Mesothelial cell of epicardium (in vitro differentiated cells): ENCODE data around the gene SPATA16. TPM values are rescaled to one million over a fixed set of nuclear protein-coding genes. Genes with fewer than 3 reads are reported as not detected.

Experiments used
- DNase-seq, 2 experiments: peaks; one replicate each; pipeline ENCODE4 v3.0.0; 2021; ENCODE audit warnings: low spot score in 2 of 2; ENCODE audit not compliant: unreplicated experiment in 2 of 2
- H3K27ac Mint-ChIP-seq: 2 replicates; pipeline ENCODE4 v1.8.0; 2021; ENCODE audit warnings: mixed read lengths
- H3K27me3 Mint-ChIP-seq: 2 replicates; pipeline ENCODE4 v1.8.0; 2021; ENCODE audit warnings: low read depth, mixed read lengths
- H3K36me3 Mint-ChIP-seq: 2 replicates; pipeline ENCODE4 v1.8.0; 2021; ENCODE audit warnings: mixed read lengths
- H3K4me1 Mint-ChIP-seq: 2 replicates; pipeline ENCODE4 v1.8.0; 2021; ENCODE audit warnings: mixed read lengths
- H3K4me3 Mint-ChIP-seq: 2 replicates; pipeline ENCODE4 v1.8.0; 2021; ENCODE audit warnings: mild to moderate bottlenecking, moderate library complexity, mixed read lengths
- H3K9me3 Mint-ChIP-seq: 2 replicates; pipeline ENCODE4 v1.8.0; 2021; ENCODE audit warnings: mixed read lengths
- total RNA-seq: library from RNA; stranded (reverse); gene quantifications from 3 replicates; pipeline ENCODE4 v1.2.1, GENCODE V29; 2021
- TF ChIP-seq, protein P1 (sequence below): fragments of 200-600 bp; sonication (generic); IDR thresholded peaks from one replicate; pipeline ENCODE4 v1.5.0; 2021; ENCODE audit warnings: antibody characterized with exemption; ENCODE audit not compliant: unreplicated experiment

SPATA16 gene
- total RNA-seq, 1 donor from 2014 or later: not detected

GRCh38 chr3:172989373-172989772 lies 151.7 kb downstream of the SPATA16 start:
- H3K4me3 Mint-ChIP-seq: no peak overlapping the region
- H3K4me1 Mint-ChIP-seq: no peaks in the 10 kb centered on the region
- no peak for DNase-seq
- H3K36me3 Mint-ChIP-seq: no peaks in the 10 kb centered on the region
- H3K27me3 Mint-ChIP-seq: no peaks in the 10 kb centered on the region
- no peaks in the 10 kb centered on the region for H3K9me3 Mint-ChIP-seq
- TF ChIP-seq, protein P1, sequence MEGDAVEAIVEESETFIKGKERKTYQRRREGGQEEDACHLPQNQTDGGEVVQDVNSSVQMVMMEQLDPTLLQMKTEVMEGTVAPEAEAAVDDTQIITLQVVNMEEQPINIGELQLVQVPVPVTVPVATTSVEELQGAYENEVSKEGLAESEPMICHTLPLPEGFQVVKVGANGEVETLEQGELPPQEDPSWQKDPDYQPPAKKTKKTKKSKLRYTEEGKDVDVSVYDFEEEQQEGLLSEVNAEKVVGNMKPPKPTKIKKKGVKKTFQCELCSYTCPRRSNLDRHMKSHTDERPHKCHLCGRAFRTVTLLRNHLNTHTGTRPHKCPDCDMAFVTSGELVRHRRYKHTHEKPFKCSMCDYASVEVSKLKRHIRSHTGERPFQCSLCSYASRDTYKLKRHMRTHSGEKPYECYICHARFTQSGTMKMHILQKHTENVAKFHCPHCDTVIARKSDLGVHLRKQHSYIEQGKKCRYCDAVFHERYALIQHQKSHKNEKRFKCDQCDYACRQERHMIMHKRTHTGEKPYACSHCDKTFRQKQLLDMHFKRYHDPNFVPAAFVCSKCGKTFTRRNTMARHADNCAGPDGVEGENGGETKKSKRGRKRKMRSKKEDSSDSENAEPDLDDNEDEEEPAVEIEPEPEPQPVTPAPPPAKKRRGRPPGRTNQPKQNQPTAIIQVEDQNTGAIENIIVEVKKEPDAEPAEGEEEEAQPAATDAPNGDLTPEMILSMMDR: no peak
- no peak overlapping the region for H3K27ac Mint-ChIP-seq

DNA sequence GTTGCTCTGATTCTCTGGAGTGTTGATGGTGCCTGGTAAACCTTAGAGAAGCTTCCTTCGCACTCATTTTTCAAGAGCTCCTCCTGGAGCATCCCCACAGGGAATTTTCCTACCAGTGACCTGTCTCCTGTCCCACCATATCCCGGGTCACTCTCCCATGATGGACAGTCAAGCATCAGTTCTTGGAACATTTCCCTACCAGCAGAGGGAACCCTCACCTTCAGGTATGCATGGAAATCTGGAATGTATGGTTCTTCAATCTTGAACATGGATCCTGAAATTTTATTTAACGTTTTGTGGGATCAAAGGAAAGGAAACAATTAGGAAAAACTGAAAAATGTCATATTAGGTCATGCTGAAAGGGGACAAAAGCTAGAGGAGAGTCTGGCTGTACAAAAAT lies 153.8 kb downstream of the SPATA16 start:
- Mint-ChIP-seq H3K4me1 (no peaks in the 10 kb centered on the region), H3K27ac (no peak overlapping the region), H3K9me3 (no peaks in the 10 kb centered on the region), H3K27me3 (no peaks in the 10 kb centered on the region), H3K4me3 (no peak overlapping the region), H3K36me3 (no peaks in the 10 kb centered on the region)
- TF ChIP-seq, protein P1: no peak
- no peak for DNase-seq

DNA sequence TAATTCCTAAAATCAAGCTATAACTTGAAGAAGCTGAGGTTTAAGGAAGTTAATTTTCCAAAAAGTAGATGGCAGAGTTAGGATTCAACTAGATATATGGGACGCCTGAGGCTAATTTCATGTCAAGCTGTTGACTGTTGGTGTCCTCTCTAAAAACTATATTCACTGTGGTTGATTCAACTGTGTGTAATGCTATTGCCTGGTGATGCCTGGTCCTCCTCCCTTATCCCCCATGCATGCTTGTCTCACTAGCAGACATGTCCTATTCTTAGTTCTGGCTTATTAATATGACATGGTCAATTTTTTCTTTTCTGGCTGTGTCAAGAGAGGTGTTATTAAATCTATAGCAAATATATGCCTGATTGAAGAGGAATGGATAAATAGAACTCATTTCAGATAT lies 156.1 kb downstream of the SPATA16 start:
- no peak overlapping the region for H3K4me3 Mint-ChIP-seq
- no peaks in the 10 kb centered on the region for H3K4me1 Mint-ChIP-seq
- H3K27ac Mint-ChIP-seq: no peak overlapping the region
- no peaks in the 10 kb centered on the region for H3K9me3 Mint-ChIP-seq
- TF ChIP-seq, protein P1: no peak
- DNase-seq: no peak
- H3K36me3 Mint-ChIP-seq: no peaks in the 10 kb centered on the region
- peaks cover 3% of the 10 kb centered on the region for H3K27me3 Mint-ChIP-seq

GRCh38 chr3:172982736-172983364 lies 158.2 kb downstream of the SPATA16 start:
- no peak overlapping the region for H3K4me3 Mint-ChIP-seq
- no peaks in the 10 kb centered on the region for H3K4me1 Mint-ChIP-seq
- no peak overlapping the region for H3K27ac Mint-ChIP-seq
- H3K27me3 Mint-ChIP-seq: peaks cover 3% of the 10 kb centered on the region
- DNase-seq: no peak
- TF ChIP-seq, protein P1: no peak
- no peaks in the 10 kb centered on the region for H3K36me3 Mint-ChIP-seq
- no peaks in the 10 kb centered on the region for H3K9me3 Mint-ChIP-seq

- no peak for DNase-seq
- no peaks in the 10 kb centered on the region for H3K9me3 Mint-ChIP-seq
- no peak overlapping the region for H3K27ac Mint-ChIP-seq
- no peaks in the 10 kb centered on the region for H3K36me3 Mint-ChIP-seq
- H3K4me3 Mint-ChIP-seq: no peak overlapping the region
- no peaks in the 10 kb centered on the region for H3K4me1 Mint-ChIP-seq
- TF ChIP-seq, protein P1: no peak
- H3K27me3 Mint-ChIP-seq: peaks cover 3% of the 10 kb centered on the region
Observed at GRCh38 chr3:172981407-172981983, 159.5 kb downstream of the SPATA16 start.
